T1000 (cell line): ENCODE measurements around the gene NAALADL2.
"Not testable (repeated sequence)": the region's sequence is repeated elsewhere in the genome, so short reads cannot be mapped to it uniquely, and the experiment has no call there.

ENCODE experiments used
- DNase-seq: peaks from one replicate; lab custom pipeline; 2025; ENCODE audit warnings: mixed read lengths; lab: John Stamatoyannopoulos, UW

The NAALADL2 gene

GRCh38 chr3:175358935-175359334 is 499.8 kb downstream of the NAALADL2 start:
- DNase-seq = no peak

GRCh38 chr3:175370426-175370825 is 511.3 kb downstream of the NAALADL2 start:
- DNase-seq = not testable (repeated sequence)

GRCh38 chr3:175371187-175371586 is 512.1 kb downstream of the NAALADL2 start:
- DNase-seq = not testable (repeated sequence)

- no peak for DNase-seq
Measured at GRCh38 chr3:175374705-175375104, 515.6 kb downstream of the NAALADL2 start.

- no peak for DNase-seq
Measured at GRCh38 chr3:175378348-175378747, 519.2 kb downstream of the NAALADL2 start.

GRCh38 chr3:175381685-175382084 is 522.6 kb downstream of the NAALADL2 start:
- no peak for DNase-seq

- no peak for DNase-seq
Measured at GRCh38 chr3:175383371-175383770, 524.2 kb downstream of the NAALADL2 start.

GRCh38 chr3:175383813-175384212 is 524.7 kb downstream of the NAALADL2 start:
- DNase-seq = no peak

- no peak for DNase-seq
Measured at GRCh38 chr3:175384569-175384968, 525.4 kb downstream of the NAALADL2 start.

- DNase-seq = no peak
Measured at GRCh38 chr3:175386630-175387029, 527.5 kb downstream of the NAALADL2 start.

GRCh38 chr3:175389560-175389959 is 530.4 kb downstream of the NAALADL2 start:
- DNase-seq = no peak

- DNase-seq = no peak
Measured at GRCh38 chr3:175391601-175392000, 532.5 kb downstream of the NAALADL2 start.

- no peak for DNase-seq
Measured at GRCh38 chr3:175392653-175393052, 533.5 kb downstream of the NAALADL2 start.

- no peak for DNase-seq
Measured at GRCh38 chr3:175397372-175397771, 538.2 kb downstream of the NAALADL2 start.

GRCh38 chr3:175398676-175399075 is 539.5 kb downstream of the NAALADL2 start:
- DNase-seq = no peak

GRCh38 chr3:175399156-175399840 is 540.2 kb downstream of the NAALADL2 start:
- DNase-seq = no peak

- DNase-seq = no peak
Measured at GRCh38 chr3:175404027-175404426, 544.9 kb downstream of the NAALADL2 start.

GRCh38 chr3:175404621-175405020 is 545.5 kb downstream of the NAALADL2 start:
- no peak for DNase-seq

- no peak for DNase-seq
Measured at GRCh38 chr3:175410251-175410650, 551.1 kb downstream of the NAALADL2 start.

GRCh38 chr3:175411405-175411804 is 552.3 kb downstream of the NAALADL2 start:
- DNase-seq = no peak

GRCh38 chr3:175411946-175412345 is 552.8 kb downstream of the NAALADL2 start:
- DNase-seq = no peak

GRCh38 chr3:175413926-175414325 is 554.8 kb downstream of the NAALADL2 start:
- no peak for DNase-seq

GRCh38 chr3:175416600-175416999 is 557.5 kb downstream of the NAALADL2 start:
- DNase-seq = no peak

GRCh38 chr3:175417426-175417825 is 558.3 kb downstream of the NAALADL2 start:
- DNase-seq = no peak
